Karpas-422 (cell line): ENCODE data around the gene UFC1. TPM values are rescaled to one million over a fixed set of nuclear protein-coding genes. Genes with fewer than 3 reads are reported as not detected.

ENCODE experiments used
- DNase-seq: peaks from one replicate; pipeline ENCODE4 v3.0.0-alpha.2; 2015
- H2AFZ ChIP-seq: fragments of 200-600 bp; sonication (generic); 2 replicates; pipeline ENCODE4 v1.6.1; 2014; ENCODE audit warnings: antibody characterized with exemption, low read length, mixed read lengths
- H3K27ac ChIP-seq: fragments of 200-600 bp; sonication (generic); 2 replicates; pipeline ENCODE4 v1.5.1; 2014; ENCODE audit warnings: mild to moderate bottlenecking, low read length, moderate library complexity
- H3K27me3 ChIP-seq: fragments of 200-600 bp; sonication (generic); 2 replicates; pipeline ENCODE4 v1.6.1; 2014; ENCODE audit warnings: low read length, mixed read lengths
- H3K36me3 ChIP-seq: fragments of 200-600 bp; sonication (generic); 2 replicates; pipeline ENCODE4 v1.6.1; 2014; ENCODE audit warnings: low read length, mixed read lengths; ENCODE audit not compliant: insufficient read depth
- H3K4me1 ChIP-seq: fragments of 200-600 bp; sonication (generic); 2 replicates; pipeline ENCODE4 v1.6.1; 2014; ENCODE audit warnings: mild to moderate bottlenecking, low read length, mixed read lengths
- H3K4me2 ChIP-seq: fragments of 200-600 bp; sonication (generic); 2 replicates; pipeline ENCODE4 v1.6.1; 2014; ENCODE audit warnings: low read length, low read depth, mild to moderate bottlenecking; ENCODE audit not compliant: poor library complexity, severe bottlenecking
- H3K4me3 ChIP-seq: fragments of 200-600 bp; sonication (generic); 2 replicates; pipeline ENCODE4 v1.5.1; 2014; ENCODE audit warnings: mild to moderate bottlenecking, antibody characterized with exemption, low read length, mixed read lengths
- H3K79me2 ChIP-seq: fragments of 200-600 bp; sonication (generic); 2 replicates; pipeline ENCODE4 v1.6.1; 2014; ENCODE audit warnings: mild to moderate bottlenecking, low read length, mixed read lengths
- H3K9ac ChIP-seq: fragments of 200-600 bp; sonication (generic); 2 replicates; pipeline ENCODE4 v1.6.0; 2014; ENCODE audit warnings: low read length
- H3K9me2 ChIP-seq: fragments of 200-600 bp; sonication (generic), shearing (Covaris generic); replicated peaks from 2 replicates; pipeline ENCODE4 v1.6.0; 2014; ENCODE audit warnings: mild to moderate bottlenecking, low read length, moderate library complexity; ENCODE audit not compliant: insufficient read depth
- H3K9me3 ChIP-seq: fragments of 300-700, 200-600 bp; sonication (generic); 2 replicates; pipeline ENCODE4 v1.6.1; 2014; ENCODE audit warnings: low read length, mixed read lengths
- H4K20me1 ChIP-seq: fragments of 200-600 bp; sonication (generic); 2 replicates; pipeline ENCODE4 v1.6.1; 2014; ENCODE audit warnings: mild to moderate bottlenecking, antibody characterized with exemption, low read length, low read depth; ENCODE audit not compliant: insufficient read depth
- total RNA-seq: library from RNA; depleted of rRNA; stranded (reverse); fragments of >200 nt; shearing (Covaris generic); gene quantifications from 2 replicates; pipeline ENCODE4 v1.2.3, GENCODE V29; 2014; ENCODE audit warnings: low replicate concordance

Gene UFC1
- total RNA-seq, 1 experiment from 2014 or later: 72.5 TPM

GRCh38 chr1:161140755-161141400, 12.9 kb upstream of the UFC1 start:
- no peak for DNase-seq
- no peaks in the 10 kb centered on the region for H3K9me2 ChIP-seq
- H3K4me1 ChIP-seq: no peaks in the 10 kb centered on the region; the same call in 1 of the 2 replicates
- H3K9ac ChIP-seq: no peak overlapping the region
- H3K4me3 ChIP-seq: no peak overlapping the region
- H2AFZ ChIP-seq: no peak overlapping the region
- no peak overlapping the region for H3K4me2 ChIP-seq
- H4K20me1 ChIP-seq: no peaks in the 10 kb centered on the region
- H3K36me3 ChIP-seq: no peaks in the 10 kb centered on the region
- H3K79me2 ChIP-seq: no peaks in the 10 kb centered on the region
- H3K27ac ChIP-seq: no peak overlapping the region
- no peaks in the 10 kb centered on the region for H3K27me3 ChIP-seq
- H3K9me3 ChIP-seq: no peaks in the 10 kb centered on the region

- Histone ChIP-seq H4K20me1 (no peaks in the 10 kb centered on the region), H3K36me3 (no peaks in the 10 kb centered on the region), H3K9me3 (no peaks in the 10 kb centered on the region), H2AFZ (no peak overlapping the region), H3K4me2 (no peak overlapping the region), H3K9me2 (no peaks in the 10 kb centered on the region), H3K27me3 (no peaks in the 10 kb centered on the region), H3K79me2 (no peaks in the 10 kb centered on the region), H3K4me3 (no peak overlapping the region), H3K27ac (no peak overlapping the region), H3K9ac (no peak overlapping the region), H3K4me1 (no peaks in the 10 kb centered on the region)
- DNase-seq: no peak
Measured at GRCh38 chr1:161145832-161146231, 7.9 kb upstream of the UFC1 start.

- Histone ChIP-seq H4K20me1 (no peaks in the 10 kb centered on the region), H3K27ac (peak overlapping the region; percentile 84), H3K4me3 (peak overlapping the region; percentile 90), H3K9me3 (no peaks in the 10 kb centered on the region), H3K9me2 (no peaks in the 10 kb centered on the region), H3K27me3 (no peaks in the 10 kb centered on the region), H3K4me2 (peak overlapping the region; percentile 69), H3K9ac (peak overlapping the region; percentile 84), H2AFZ (no peak overlapping the region), H3K79me2 (peaks cover 18% of the 10 kb centered on the region), H3K4me1 (peaks cover 18% of the 10 kb centered on the region), H3K36me3 (0 out of 2 replicates have a peak, but pooled peaks cover 3% of the 10 kb centered on the region)
- peak; percentile 50 for DNase-seq
Measured at GRCh38 chr1:161153176-161153575, 602 bp upstream of the UFC1 start.

GRCh38 chr1:161157867-161158266, 4.1 kb downstream of the UFC1 start:
- Histone ChIP-seq H2AFZ (no peak overlapping the region), H3K4me3 (no peak overlapping the region), H3K4me1 (peaks cover 52% of the 10 kb centered on the region), H3K27ac (no peak overlapping the region), H3K27me3 (no peaks in the 10 kb centered on the region), H3K9ac (no peak overlapping the region), H3K79me2 (peaks cover 37% of the 10 kb centered on the region), H3K9me2 (no peaks in the 10 kb centered on the region), H3K4me2 (no peak overlapping the region), H4K20me1 (no peaks in the 10 kb centered on the region), H3K36me3 (0 out of 2 replicates have a peak, but pooled peaks cover 3% of the 10 kb centered on the region), H3K9me3 (no peaks in the 10 kb centered on the region)
- peak; percentile 62 for DNase-seq

GRCh38 chr1:161158316-161159010, 4.7 kb downstream of the UFC1 start:
- peak overlapping the region; percentile 95 for H3K4me3 ChIP-seq
- no peaks in the 10 kb centered on the region for H3K27me3 ChIP-seq
- peak overlapping the region; percentile 8; the same call in 1 of the 2 replicates for H3K27ac ChIP-seq
- peak overlapping the region; percentile 98 for H3K4me2 ChIP-seq
- DNase-seq: no peak
- H3K4me1 ChIP-seq: peaks cover 49% of the 10 kb centered on the region
- H3K79me2 ChIP-seq: peaks cover 37% of the 10 kb centered on the region
- H3K36me3 ChIP-seq: 0 out of 2 replicates have a peak, but pooled peaks cover 3% of the 10 kb centered on the region
- H3K9me2 ChIP-seq: no peaks in the 10 kb centered on the region
- H3K9ac ChIP-seq: peak overlapping the region; percentile 98
- no peaks in the 10 kb centered on the region for H4K20me1 ChIP-seq
- H3K9me3 ChIP-seq: no peaks in the 10 kb centered on the region
- peak overlapping the region; percentile 69; the same call in 1 of the 2 replicates for H2AFZ ChIP-seq

GRCh38 chr1:161159087-161159912, 5.5 kb downstream of the UFC1 start, which contains the start of gene USP21:
USP21 (plus strand) TSS chr1:161159500; CDS start chr1:161160641, 1,141 bp downstream.
- no peaks in the 10 kb centered on the region for H3K9me3 ChIP-seq
- peak within 1 kb of the TSS; percentile 69; the same call in 1 of the 2 replicates for H2AFZ ChIP-seq
- peak within 1 kb of the TSS; percentile 98 for H3K9ac ChIP-seq
- H3K9me2 ChIP-seq: no peaks in the 10 kb centered on the region
- no peaks in the 10 kb centered on the region for H4K20me1 ChIP-seq
- DNase-seq: peak; percentile 97
- peaks cover 53% of the 10 kb centered on the region for H3K4me1 ChIP-seq
- peak within 1 kb of the TSS; percentile 98 for H3K4me2 ChIP-seq
- H3K79me2 ChIP-seq: peaks cover 34% of the 10 kb centered on the region
- H3K4me3 ChIP-seq: peak within 1 kb of the TSS; percentile 95
- peak within 1 kb of the TSS; percentile 74 for H3K27ac ChIP-seq
- H3K36me3 ChIP-seq: 0 out of 2 replicates have a peak, but pooled peaks cover 3% of the 10 kb centered on the region
- H3K27me3 ChIP-seq: no peaks in the 10 kb centered on the region

GRCh38 chr1:161159913-161160243, 6.1 kb downstream of the UFC1 start:
- no peak for DNase-seq
- peak overlapping the region; percentile 95 for H3K4me3 ChIP-seq

More at GRCh38 chr1:161159913-161160243, 6.1 kb downstream of the UFC1 start:
- peaks cover 53% of the 10 kb centered on the region for H3K4me1 ChIP-seq
- 0 out of 2 replicates have a peak, but pooled peaks cover 3% of the 10 kb centered on the region for H3K36me3 ChIP-seq
- no peaks in the 10 kb centered on the region for H3K9me2 ChIP-seq
- peaks cover 28% of the 10 kb centered on the region for H3K79me2 ChIP-seq
- peak overlapping the region; percentile 74 for H3K27ac ChIP-seq
- peak overlapping the region; percentile 65; the same call in 1 of the 2 replicates for H2AFZ ChIP-seq
- H3K9ac ChIP-seq: peak overlapping the region; percentile 98
- H3K9me3 ChIP-seq: no peaks in the 10 kb centered on the region
- H3K27me3 ChIP-seq: no peaks in the 10 kb centered on the region
- H3K4me2 ChIP-seq: peak overlapping the region; percentile 98
- H4K20me1 ChIP-seq: no peaks in the 10 kb centered on the region
